Esophagus muscularis mucosa (tissue), 4 donors: ENCODE data around the gene MYBPC2.

Experiments
- EP300 ChIP-seq: sonication (generic); formaldehyde crosslinking; IDR thresholded peaks from one replicate; pipeline ENCODE4 v1.6.1; 2017; ENCODE audit warnings: antibody characterized with exemption
- POLR2A ChIP-seq: fragments of 450-650 bp; IDR thresholded peaks from one replicate; pipeline ENCODE4 v1.6.1; 2017; ENCODE audit warnings: antibody characterized with exemption, moderate library complexity, mild to moderate bottlenecking, low read depth
- POLR2AphosphoS5 ChIP-seq, 2 donors: sonication (generic); formaldehyde crosslinking; IDR thresholded peaks; one replicate each; pipeline ENCODE4 v1.6.1; 2017; ENCODE audit warnings: antibody characterized with exemption in 2 of 2
- TF ChIP-seq, protein P1 (sequence below), 3 experiments: fragments of 200-600 bp in 2 of 3; fragments of 450-650 bp in 1 of 3; sonication (generic) in 2 of 3; IDR thresholded peaks; one replicate each; pipeline ENCODE4 v1.5.1; 2017 to 2019; ENCODE audit warnings: antibody characterized with exemption in 3 of 3, mild to moderate bottlenecking in 2 of 3, moderate library complexity in 1 of 3

DNA sequence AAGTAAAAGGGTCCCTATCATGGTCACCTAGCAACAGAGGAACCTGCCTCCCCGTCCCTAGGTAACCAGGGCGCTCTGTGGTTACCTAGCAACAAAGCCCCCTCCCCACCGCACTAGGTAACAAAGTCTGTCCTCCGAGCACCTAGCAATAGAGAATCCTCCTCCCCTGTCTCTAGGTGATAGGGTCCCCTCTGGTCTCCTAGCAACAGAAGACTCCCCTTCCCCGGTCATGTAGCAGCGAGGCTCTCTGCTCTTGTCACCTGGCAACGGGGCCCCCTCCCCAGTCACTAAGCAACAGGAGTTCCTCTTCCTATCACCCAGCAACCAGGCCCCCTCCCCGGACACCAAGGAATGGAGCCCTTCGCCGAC, 78.0 kb downstream of the MYBPC2 start:
- TF ChIP-seq, protein P1, sequence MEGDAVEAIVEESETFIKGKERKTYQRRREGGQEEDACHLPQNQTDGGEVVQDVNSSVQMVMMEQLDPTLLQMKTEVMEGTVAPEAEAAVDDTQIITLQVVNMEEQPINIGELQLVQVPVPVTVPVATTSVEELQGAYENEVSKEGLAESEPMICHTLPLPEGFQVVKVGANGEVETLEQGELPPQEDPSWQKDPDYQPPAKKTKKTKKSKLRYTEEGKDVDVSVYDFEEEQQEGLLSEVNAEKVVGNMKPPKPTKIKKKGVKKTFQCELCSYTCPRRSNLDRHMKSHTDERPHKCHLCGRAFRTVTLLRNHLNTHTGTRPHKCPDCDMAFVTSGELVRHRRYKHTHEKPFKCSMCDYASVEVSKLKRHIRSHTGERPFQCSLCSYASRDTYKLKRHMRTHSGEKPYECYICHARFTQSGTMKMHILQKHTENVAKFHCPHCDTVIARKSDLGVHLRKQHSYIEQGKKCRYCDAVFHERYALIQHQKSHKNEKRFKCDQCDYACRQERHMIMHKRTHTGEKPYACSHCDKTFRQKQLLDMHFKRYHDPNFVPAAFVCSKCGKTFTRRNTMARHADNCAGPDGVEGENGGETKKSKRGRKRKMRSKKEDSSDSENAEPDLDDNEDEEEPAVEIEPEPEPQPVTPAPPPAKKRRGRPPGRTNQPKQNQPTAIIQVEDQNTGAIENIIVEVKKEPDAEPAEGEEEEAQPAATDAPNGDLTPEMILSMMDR (IDR thresholded peaks at IDR 0.05) = no peak
- TF ChIP-seq EP300 = no peak
- no peak for TF ChIP-seq POLR2A
- no peak for TF ChIP-seq POLR2AphosphoS5 (IDR thresholded peaks at IDR 0.05)
